SJCRH30 (cell line): ENCODE data around the gene NCAPH2. TPM values are rescaled to one million over a fixed set of nuclear protein-coding genes. Genes with fewer than 3 reads are reported as not detected.

ENCODE experiments used
- DNase-seq, 2 experiments: peaks; one replicate each; pipeline ENCODE4 v3.0.0-alpha.2; 2015 to 2020
- H3K27ac ChIP-seq: fragments of 250-450 bp; sonication (Bioruptor Pico); 2 replicates; pipeline ENCODE4 v1.5.1; 2020; ENCODE audit warnings: mild to moderate bottlenecking, moderate library complexity
- H3K27me3 ChIP-seq: fragments of 250-450 bp; sonication (Bioruptor Pico); 2 replicates; pipeline ENCODE4 v1.5.1; 2020; ENCODE audit warnings: mild to moderate bottlenecking, moderate library complexity
- H3K36me3 ChIP-seq: fragments of 250-450 bp; sonication (Bioruptor Pico); 2 replicates; pipeline ENCODE4 v1.5.1; 2020; ENCODE audit warnings: mild to moderate bottlenecking, moderate library complexity
- H3K4me1 ChIP-seq: fragments of 250-450 bp; sonication (Bioruptor Pico); 2 replicates; pipeline ENCODE4 v1.5.1; 2020; ENCODE audit warnings: mild to moderate bottlenecking, moderate library complexity
- H3K4me3 ChIP-seq: fragments of 250-450 bp; sonication (Bioruptor Pico); 2 replicates; pipeline ENCODE4 v1.5.1; 2020; ENCODE audit warnings: mild to moderate bottlenecking, moderate library complexity
- H3K9me3 ChIP-seq: fragments of 250-450 bp; sonication (Bioruptor Pico); replicated peaks from 2 replicates; pipeline ENCODE4 v1.5.1; 2020; ENCODE audit warnings: mild to moderate bottlenecking, moderate library complexity
- total RNA-seq: library from RNA; depleted of rRNA; stranded (reverse); fragments of >200 nt; shearing (Covaris generic); gene quantifications from 2 replicates; pipeline ENCODE4 v1.2.3, GENCODE V29; 2014; rRNA removed

The NCAPH2 gene
- 87.0 and 94.2 TPM in 2 replicates for total RNA-seq

DNA sequence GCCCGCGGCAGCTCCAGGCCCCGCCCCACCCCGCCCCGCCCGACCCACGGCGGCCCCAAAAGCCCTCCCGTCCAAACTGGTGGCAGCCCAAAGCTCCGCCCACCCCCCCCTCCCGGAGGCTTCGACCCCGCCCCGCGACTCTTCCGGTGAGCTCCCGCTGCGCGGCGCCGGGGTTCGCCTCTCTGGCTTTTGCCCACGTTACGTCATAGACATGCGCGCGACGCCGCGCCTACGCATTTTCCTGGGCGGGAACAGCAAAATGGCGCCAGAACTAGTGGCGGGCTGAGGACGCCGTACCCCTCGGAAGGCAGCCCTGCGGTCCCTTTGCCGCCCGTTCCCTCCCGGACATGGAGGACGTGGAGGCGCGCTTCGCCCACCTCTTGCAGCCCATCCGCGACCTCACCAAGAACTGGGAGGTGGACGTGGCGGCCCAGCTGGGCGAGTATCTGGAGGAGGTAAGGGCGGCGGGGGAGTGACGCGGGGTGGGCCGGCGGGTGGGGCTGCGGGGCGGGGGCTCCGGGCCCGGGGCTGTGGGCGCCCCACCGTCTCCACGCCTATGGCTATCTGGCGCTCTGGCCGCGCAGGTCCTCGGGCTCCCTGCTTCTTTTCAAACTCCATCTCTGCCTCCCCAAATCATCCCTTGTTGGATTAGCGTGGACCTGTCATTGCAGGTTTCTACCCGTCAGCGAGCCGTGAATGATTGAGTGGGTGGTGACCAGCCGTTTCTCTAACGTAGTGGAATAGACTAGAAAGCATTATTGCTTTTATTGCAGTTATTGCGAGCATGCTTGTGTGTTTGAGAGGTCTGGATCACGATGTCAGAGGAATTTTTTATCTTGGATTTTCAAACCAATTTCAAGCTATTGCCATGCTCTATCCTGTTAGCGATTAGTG, at the start of gene NCAPH2:
Gene NCAPH2, plus strand, starts transcription at position 234 of the 894 bp plus-strand sequence. Its CDS starts 114 bp downstream, at position 348.
- peaks cover 9% of the 10 kb centered on the region for H3K4me1 ChIP-seq
- DNase-seq = peak; percentile 99 to 100
- peaks cover 33% of the 10 kb centered on the region for H3K36me3 ChIP-seq
- H3K4me3 ChIP-seq = peak within 1 kb of the TSS; percentile 99
- no peaks in the 10 kb centered on the region for H3K27me3 ChIP-seq
- H3K9me3 ChIP-seq = no peaks in the 10 kb centered on the region
- peak within 1 kb of the TSS; percentile 94 for H3K27ac ChIP-seq

DNA sequence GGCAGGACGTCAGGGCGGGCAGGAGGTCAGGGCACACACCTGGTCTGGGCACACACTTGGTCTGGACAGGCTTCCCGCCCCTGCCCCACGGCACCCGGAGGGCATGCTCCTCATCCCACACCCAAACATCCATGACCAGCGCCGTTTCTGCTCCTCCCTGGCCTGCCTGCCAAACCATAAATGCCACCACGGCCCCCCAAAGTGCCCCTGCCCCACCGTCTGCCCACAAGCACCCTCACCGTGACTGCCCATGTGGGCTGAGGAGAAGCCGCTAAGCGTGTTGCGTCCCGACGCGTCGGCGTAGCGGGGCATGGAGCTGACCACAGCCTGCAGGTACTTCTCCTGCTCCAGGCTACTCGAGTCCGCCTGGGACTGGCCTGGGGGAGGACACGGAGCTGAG, 49.0 kb upstream of the NCAPH2 start:
- Histone ChIP-seq H3K36me3 (peaks cover 83% of the 10 kb centered on the region), H3K27me3 (no peaks in the 10 kb centered on the region), H3K4me3 (no peak overlapping the region)

DNA sequence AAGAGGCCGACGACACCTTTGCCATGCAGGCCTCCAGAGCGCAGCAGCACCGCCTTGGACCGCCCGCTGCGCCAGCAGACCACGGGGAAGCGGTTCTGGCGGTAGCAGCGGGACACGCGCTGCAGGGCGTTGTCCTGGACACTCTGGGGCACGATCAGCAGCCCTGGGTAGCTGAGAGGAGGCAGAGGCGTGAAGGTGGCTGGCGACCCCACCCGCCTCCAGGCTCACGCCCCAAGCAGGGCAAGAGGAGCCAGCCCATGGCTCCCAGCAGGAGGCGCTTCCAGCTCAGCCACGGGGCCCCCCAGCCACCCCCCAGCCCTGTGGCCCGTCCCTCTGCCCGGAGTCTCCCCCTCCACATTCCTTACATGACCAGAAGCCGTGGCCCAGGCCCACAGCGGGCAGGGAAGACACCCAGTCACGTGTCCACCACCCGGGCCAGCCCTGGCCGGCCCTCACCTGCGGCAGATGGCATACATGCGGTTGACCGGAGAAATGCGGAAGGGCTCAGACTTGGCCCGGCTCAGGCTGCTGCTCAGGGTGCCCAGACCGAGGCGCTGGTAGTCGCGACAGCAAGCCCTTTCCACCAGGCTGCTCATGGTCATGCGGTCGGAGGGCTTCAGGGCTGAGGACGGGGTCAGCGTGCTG, 48.4 kb upstream of the NCAPH2 start:
- Histone ChIP-seq H3K9me3 (no peaks in the 10 kb centered on the region), H3K27me3 (no peaks in the 10 kb centered on the region), H3K27ac (no peak overlapping the region), H3K36me3 (peaks cover 83% of the 10 kb centered on the region), H3K4me1 (peaks cover 7% of the 10 kb centered on the region; the same call in 1 of the 2 replicates), H3K4me3 (no peak overlapping the region)
- no peak for DNase-seq

More for the DNA sequence above, 49.0 kb upstream of the NCAPH2 start:
- H3K9me3 ChIP-seq = no peaks in the 10 kb centered on the region
- H3K4me1 ChIP-seq = peaks cover 7% of the 10 kb centered on the region; the same call in 1 of the 2 replicates
- no peak overlapping the region for H3K27ac ChIP-seq
- DNase-seq = no peak

DNA sequence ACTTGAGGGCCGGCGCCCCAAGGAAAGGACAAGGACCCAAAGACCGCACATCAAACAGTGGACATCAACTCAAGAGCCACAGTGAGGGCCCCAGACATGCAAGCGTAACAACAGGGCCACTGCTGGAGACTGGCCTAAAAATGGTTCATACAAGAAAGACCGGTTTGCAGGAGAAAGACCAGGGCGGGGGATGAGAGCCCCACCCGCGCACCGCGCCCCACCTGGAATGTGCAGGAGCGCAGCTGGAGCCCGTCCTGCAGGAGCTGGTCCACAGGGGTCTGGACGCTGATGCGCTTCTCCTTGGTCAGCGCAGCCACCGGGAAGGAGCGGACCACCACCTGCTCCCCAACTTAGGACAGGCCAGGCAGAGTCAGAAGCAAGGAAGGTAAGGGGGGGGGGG, 47.1 kb upstream of the NCAPH2 start:
- Histone ChIP-seq H3K4me1 (peaks cover 7% of the 10 kb centered on the region; the same call in 1 of the 2 replicates), H3K27me3 (no peaks in the 10 kb centered on the region), H3K9me3 (no peaks in the 10 kb centered on the region), H3K27ac (no peak overlapping the region), H3K4me3 (no peak overlapping the region), H3K36me3 (peaks cover 83% of the 10 kb centered on the region)
- no peak for DNase-seq

DNA sequence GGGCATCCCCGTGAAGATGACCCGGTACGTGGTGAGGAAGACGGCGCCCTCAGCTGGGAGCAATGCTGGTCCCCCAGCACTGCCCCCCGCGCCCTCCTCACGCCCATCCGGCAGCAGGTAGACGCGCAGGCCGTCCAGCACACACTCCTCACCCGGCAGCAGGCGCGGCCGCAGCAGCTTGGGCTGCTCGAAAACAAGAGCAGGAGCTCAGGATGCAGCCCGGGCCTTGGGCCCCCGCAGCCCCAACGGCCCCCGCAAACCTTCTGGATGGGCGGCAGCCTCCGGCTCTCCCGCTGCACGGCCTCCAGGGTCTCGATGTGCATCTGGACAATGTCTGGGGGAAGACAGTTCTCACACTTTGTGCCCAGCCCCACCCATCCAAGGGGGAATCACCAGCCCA, 46.5 kb upstream of the NCAPH2 start:
- Histone ChIP-seq H3K27me3 (no peaks in the 10 kb centered on the region), H3K9me3 (no peaks in the 10 kb centered on the region), H3K4me3 (no peak overlapping the region), H3K27ac (no peak overlapping the region), H3K4me1 (peaks cover 7% of the 10 kb centered on the region; the same call in 1 of the 2 replicates), H3K36me3 (peaks cover 85% of the 10 kb centered on the region)
- DNase-seq = no peak

DNA sequence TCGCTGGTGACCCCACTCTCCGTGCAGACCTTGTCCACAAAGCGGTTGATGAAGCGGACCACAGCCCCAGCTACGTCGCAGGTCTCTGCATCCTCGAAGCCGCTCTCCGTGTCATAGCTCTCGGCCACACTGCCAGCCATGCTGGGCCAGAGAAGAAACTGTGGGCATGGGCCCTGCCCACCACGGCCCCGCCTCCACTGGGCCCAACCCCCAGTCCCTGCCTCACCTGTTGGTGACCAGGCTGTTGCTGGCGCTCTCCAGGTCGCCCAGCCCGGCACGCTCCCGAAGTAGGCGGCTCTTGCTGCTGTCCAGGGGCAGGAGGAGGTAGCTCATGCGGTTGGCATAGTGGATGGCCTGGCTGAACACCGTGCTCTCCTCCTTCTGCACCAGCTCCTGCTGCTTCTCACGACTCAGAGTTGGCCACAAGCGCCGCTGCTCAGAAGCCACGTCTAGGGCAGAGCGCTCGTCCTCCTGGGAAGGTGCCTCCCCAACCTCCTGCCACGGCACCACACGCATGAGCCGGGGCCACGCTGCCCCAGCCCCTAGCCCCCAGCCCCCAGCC, 46.0 kb upstream of the NCAPH2 start:
- Histone ChIP-seq H3K4me1 (peaks cover 7% of the 10 kb centered on the region; the same call in 1 of the 2 replicates), H3K27ac (no peak overlapping the region), H3K4me3 (no peak overlapping the region), H3K9me3 (no peaks in the 10 kb centered on the region), H3K27me3 (no peaks in the 10 kb centered on the region), H3K36me3 (peaks cover 85% of the 10 kb centered on the region)
- DNase-seq = no peak

DNA sequence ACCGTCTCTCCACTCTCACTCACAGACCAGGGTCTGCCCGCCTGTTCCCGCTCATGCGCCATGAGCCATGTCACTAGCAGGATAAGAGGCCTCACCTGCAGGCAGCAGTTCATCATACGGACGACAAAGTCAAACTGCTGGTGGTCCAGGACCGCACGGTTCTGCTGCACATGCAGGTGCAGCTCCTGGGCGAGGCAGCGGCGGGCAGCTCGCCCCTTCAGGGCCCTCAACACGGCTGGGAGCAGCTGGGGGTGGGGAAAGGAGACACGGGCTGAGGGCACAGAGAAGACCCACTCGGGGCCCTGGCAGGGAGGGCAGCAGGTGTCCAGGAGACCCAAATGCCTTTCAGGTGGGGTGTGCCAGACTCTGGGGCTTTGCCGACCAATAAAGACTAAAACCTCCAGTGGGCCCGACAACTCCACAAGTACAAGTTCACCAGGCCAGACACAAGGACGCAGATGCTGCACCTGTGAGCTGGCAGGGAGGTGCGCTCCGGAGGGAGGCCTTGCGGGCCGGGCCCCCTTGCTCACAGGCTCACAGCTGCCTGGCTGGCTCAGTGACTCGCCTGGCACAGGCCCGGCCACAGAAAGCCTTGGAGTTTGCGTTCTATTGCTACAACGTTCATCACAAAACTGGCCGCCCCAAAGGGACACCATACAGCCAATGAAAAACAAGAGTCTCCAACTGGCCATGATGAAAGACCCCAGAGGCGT, 44.7 kb upstream of the NCAPH2 start:
- Histone ChIP-seq H3K4me1 (peaks cover 7% of the 10 kb centered on the region; the same call in 1 of the 2 replicates), H3K36me3 (peaks cover 84% of the 10 kb centered on the region), H3K27ac (no peak overlapping the region), H3K9me3 (no peaks in the 10 kb centered on the region), H3K4me3 (no peak overlapping the region), H3K27me3 (no peaks in the 10 kb centered on the region)
- no peak for DNase-seq

DNA sequence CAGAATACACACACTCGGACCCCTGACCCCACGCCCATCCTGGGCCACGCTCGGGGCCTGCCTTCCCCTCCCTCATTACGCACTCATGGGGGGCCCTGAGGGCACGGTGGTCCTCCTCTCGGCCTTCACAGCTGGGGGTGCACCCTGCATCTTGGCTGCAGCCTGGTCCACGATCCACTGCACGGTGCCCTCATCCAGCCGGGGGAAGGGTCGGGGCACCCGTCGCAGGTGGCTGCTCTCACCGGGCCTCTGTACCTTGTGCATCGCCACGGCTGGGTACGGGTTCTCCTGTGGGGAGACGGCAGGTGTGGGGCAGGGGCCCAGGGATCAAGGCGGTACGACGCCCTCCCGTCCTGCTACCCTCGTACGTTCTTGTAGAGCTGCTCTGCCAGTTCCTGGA, 43.6 kb upstream of the NCAPH2 start:
- Histone ChIP-seq H3K4me1 (peaks cover 6% of the 10 kb centered on the region), H3K36me3 (peaks cover 78% of the 10 kb centered on the region), H3K9me3 (no peaks in the 10 kb centered on the region), H3K27ac (no peak overlapping the region), H3K27me3 (no peaks in the 10 kb centered on the region), H3K4me3 (no peak overlapping the region)
- no peak for DNase-seq

DNA sequence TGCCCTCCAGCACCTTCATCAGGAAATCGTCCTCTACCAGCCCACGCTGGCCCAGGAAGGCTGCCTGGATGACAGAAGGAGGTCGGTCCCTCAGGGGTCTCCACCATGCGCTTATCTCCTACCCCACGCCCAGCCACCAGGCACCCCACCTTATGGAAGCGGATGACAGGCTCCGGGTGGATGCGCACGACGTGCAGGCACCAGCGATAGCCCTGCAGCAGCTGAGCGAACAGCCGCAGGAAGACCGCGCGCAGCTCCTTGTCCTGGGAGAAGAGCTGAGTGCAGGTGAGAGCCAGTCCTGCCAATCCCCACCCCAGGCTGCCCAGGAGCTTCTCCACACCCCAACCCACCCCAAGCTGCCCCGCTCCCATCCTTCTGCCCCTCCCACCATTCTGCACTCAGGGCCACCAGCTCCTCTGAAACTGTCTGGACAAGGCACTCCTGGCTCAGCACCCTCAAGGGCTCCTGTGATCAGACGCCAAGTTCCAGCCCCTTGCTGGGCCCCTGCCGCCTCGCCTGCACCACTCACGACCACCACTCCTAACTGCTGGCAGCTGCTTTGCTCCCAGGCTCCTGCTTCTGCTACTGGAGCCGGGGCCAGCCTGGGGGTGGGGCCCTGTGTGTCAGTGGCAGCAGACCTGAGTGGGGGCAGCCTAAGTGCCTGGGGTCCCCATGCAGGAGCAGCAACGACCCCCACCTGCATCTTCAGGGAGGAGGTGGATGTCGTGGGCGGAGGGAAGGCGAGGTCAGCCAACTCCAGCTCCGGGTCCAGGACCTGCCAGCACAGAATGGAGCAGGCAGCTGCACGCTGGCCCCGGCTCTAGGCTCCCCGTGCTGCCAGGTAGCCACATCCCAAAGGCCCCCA, 42.7 kb upstream of the NCAPH2 start:
- Histone ChIP-seq H3K4me3 (no peak overlapping the region), H3K27me3 (no peaks in the 10 kb centered on the region), H3K36me3 (peaks cover 70% of the 10 kb centered on the region), H3K4me1 (peaks cover 14% of the 10 kb centered on the region), H3K27ac (no peak overlapping the region), H3K9me3 (no peaks in the 10 kb centered on the region)
- no peak for DNase-seq

DNA sequence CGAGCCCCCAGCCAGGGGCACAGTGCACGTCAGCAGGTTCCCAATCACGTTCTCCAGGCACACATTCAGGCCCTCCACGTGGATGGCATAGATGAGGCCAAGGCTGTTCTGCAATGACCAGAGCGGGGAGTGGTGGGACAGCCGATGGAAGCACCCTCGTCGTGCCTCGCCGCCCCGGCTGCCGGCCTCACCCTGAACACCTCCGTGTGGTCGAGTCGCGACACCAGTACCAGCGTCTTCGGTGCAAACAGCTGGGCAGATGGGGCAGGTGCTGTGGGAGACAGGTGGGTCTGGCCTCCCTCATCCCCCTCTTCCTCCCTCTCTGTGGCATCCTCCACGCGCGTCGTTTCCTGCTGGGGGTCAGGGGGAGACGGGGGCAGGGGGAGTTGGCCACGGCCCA, 40.7 kb upstream of the NCAPH2 start:
- H3K9me3 ChIP-seq = no peaks in the 10 kb centered on the region
- DNase-seq = no peak
- H3K4me3 ChIP-seq = no peak overlapping the region
- peaks cover 54% of the 10 kb centered on the region for H3K36me3 ChIP-seq
- H3K27ac ChIP-seq = no peak overlapping the region
- H3K4me1 ChIP-seq = peaks cover 22% of the 10 kb centered on the region
- no peaks in the 10 kb centered on the region for H3K27me3 ChIP-seq

DNA sequence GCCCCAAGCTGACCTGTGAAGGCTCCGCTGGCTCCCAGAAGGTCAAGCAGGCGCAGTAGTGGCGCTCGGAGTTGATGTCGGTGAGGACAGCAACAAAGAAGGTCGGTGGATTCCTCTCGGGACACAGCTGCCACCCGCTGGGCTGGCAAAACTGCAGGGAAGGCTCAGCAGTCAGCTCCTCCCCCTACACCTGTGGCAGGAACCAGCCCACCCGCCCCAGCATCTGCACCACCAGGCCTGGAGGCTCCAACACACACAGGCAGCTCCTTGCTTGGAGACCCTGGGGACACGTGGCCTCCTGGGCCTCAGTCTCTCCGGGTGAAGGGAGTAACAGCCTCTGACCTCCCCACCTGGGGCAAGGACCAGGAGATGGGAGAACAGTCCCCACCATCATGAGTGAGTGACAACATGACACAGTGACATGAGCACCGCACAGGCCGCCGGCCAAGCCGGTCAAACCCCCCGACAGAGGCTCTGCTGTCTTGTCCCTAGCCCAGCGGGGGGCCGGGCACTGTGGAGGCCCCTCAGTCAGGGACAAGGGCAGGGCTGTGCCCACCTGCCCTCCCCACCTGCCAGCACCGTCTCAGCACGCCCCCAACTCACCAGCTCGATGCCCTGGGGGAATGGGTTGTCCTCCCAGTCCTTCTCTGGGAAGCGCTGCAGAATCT, 40.1 kb upstream of the NCAPH2 start:
- no peak overlapping the region for H3K27ac ChIP-seq
- H3K4me1 ChIP-seq = peaks cover 22% of the 10 kb centered on the region
- no peaks in the 10 kb centered on the region for H3K27me3 ChIP-seq
- DNase-seq = no peak
- no peak overlapping the region for H3K4me3 ChIP-seq
- H3K36me3 ChIP-seq = peaks cover 49% of the 10 kb centered on the region
- H3K9me3 ChIP-seq = no peaks in the 10 kb centered on the region

DNA sequence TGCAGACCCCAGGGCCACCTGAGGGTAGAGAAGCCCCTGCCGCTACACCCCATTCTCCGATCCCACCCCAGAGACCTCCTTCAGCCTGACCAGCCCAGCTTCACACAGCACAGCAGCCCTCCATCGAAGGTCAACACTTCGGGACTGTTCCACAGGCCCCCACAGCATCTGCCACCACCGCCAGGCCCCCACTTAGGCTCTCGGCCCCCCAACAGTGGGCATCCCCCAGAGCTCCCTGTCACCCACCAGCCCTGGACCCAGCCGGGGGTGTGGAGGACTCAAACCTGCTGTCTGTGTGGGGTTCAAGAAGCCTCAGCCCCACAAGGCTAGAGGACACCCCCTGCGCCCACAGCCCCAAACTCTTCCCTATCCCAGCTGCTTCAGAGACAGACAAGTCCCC, 39.4 kb upstream of the NCAPH2 start:
- Histone ChIP-seq H3K4me3 (no peak overlapping the region), H3K4me1 (peaks cover 28% of the 10 kb centered on the region), H3K36me3 (peaks cover 45% of the 10 kb centered on the region), H3K27me3 (no peaks in the 10 kb centered on the region), H3K27ac (no peak overlapping the region), H3K9me3 (no peaks in the 10 kb centered on the region)
- DNase-seq = no peak
